ENCODE measurements around the gene SGCG. TPM values are rescaled to one million over a fixed set of nuclear protein-coding genes. Genes with fewer than 3 reads are reported as not detected.

The SGCG gene
- total and polyA plus RNA-seq, 8 donors, result 0.14 to 0.25 (median 0.15) TPM; not detected in 5

GRCh38 chr13:23201870-23202269 lies 21.1 kb downstream of the SGCG start:
- H3K36me3 ChIP-seq, result no peaks in the 10 kb centered on the region
- TF ChIP-seq CTCF (IDR thresholded peaks at IDR 0.05), result no peak
- no peaks in the 10 kb centered on the region for H3K9me3 ChIP-seq
- ATAC-seq, result no peak
- no peak for FAIRE-seq
- no peaks in the 10 kb centered on the region for H3K4me1 ChIP-seq
- intact Hi-C loops (cut with DNase I), result no loop called here
- 67 to 71% methylated on average over 5 of the region's 5 CpGs for WGBS, 2 donors
- H3K4me3 ChIP-seq, result no peak overlapping the region
- DNase-seq, result no peak
- H3K27me3 ChIP-seq, result no peaks in the 10 kb centered on the region
- H3K27ac ChIP-seq, result no peak overlapping the region

GRCh38 chr13:23202383-23202782 lies 21.6 kb downstream of the SGCG start:
- no peak for ATAC-seq
- Histone ChIP-seq H3K27ac (no peak overlapping the region), H3K4me3 (no peak overlapping the region), H3K36me3 (no peaks in the 10 kb centered on the region), H3K9me3 (no peaks in the 10 kb centered on the region), H3K27me3 (no peaks in the 10 kb centered on the region), H3K4me1 (no peaks in the 10 kb centered on the region)
- FAIRE-seq, result no peak
- no peak for DNase-seq
- WGBS, 2 donors, result 9 to 16% methylated on average over 3 of the region's 3 CpGs
- intact Hi-C loops (cut with DNase I), result no loop called here
- TF ChIP-seq CTCF (IDR thresholded peaks at IDR 0.05), result no peak

GRCh38 chr13:23203516-23203915 lies 22.7 kb downstream of the SGCG start:
- FAIRE-seq (no peak), ATAC-seq (no peak), DNase-seq (no peak)
- Histone ChIP-seq H3K9me3 (no peaks in the 10 kb centered on the region), H3K27ac (no peak overlapping the region), H3K4me1 (no peaks in the 10 kb centered on the region), H3K36me3 (no peaks in the 10 kb centered on the region), H3K4me3 (no peak overlapping the region), H3K27me3 (peaks cover 0 to 5% (median 0%) of the 10 kb centered on the region in 4 donors)
- 52 to 69% methylated on average over 5 of the region's 5 CpGs for WGBS, 2 donors
- intact Hi-C loops (cut with DNase I), result no loop called here
- no peak for TF ChIP-seq CTCF (IDR thresholded peaks at IDR 0.05)

- TF ChIP-seq CTCF (IDR thresholded peaks at IDR 0.05), result no peak
- WGBS, 2 donors, result 68 to 89% methylated on average over 3 of the region's 3 CpGs
These were observed 25.0 kb downstream of the SGCG start for GRCh38 chr13:23205807-23206206.

GRCh38 chr13:23212671-23213070 lies 31.9 kb downstream of the SGCG start:
- WGBS, 2 donors, result 9 to 21% methylated on average over 4 of the region's 4 CpGs
- intact Hi-C loops (cut with DNase I), result no loop called here
- H3K36me3 ChIP-seq, result no peaks in the 10 kb centered on the region
- no peak for TF ChIP-seq CTCF (IDR thresholded peaks at IDR 0.05)
- no peak for DNase-seq
- no peak for FAIRE-seq
- H3K9me3 ChIP-seq, result no peaks in the 10 kb centered on the region
- H3K27ac ChIP-seq, result no peak overlapping the region
- H3K4me1 ChIP-seq, result no peaks in the 10 kb centered on the region
- ATAC-seq, result no peak
- H3K4me3 ChIP-seq, result no peak overlapping the region
- H3K27me3 ChIP-seq, result peaks cover 0 to 3% (median 0%) of the 10 kb centered on the region in 4 donors

More at GRCh38 chr13:23205807-23206206, 25.0 kb downstream of the SGCG start:
- Histone ChIP-seq H3K27ac (no peak overlapping the region), H3K4me1 (no peaks in the 10 kb centered on the region), H3K9me3 (no peaks in the 10 kb centered on the region), H3K27me3 (peaks cover 0 to 5% (median 0%) of the 10 kb centered on the region in 4 donors), H3K36me3 (no peaks in the 10 kb centered on the region), H3K4me3 (no peak overlapping the region)
- no peak for DNase-seq
- FAIRE-seq, result no peak
- intact Hi-C loops (cut with DNase I), result no loop called here
- no peak for ATAC-seq
